ENCODE data around the gene TEC.

The TEC gene

GRCh38 chr4:48153791-48154550, 115.7 kb downstream of the TEC start:
- no peak for DNase-seq

- no peak for DNase-seq
These were observed 117.4 kb downstream of the TEC start for GRCh38 chr4:48152259-48152658.

- DNase-seq, result no peak
These were observed 119.7 kb downstream of the TEC start for GRCh38 chr4:48149827-48150370.

- no peak for DNase-seq
These were observed 122.0 kb downstream of the TEC start for GRCh38 chr4:48147621-48148020.

- no peak for DNase-seq
These were observed 128.6 kb downstream of the TEC start for GRCh38 chr4:48141048-48141447.

GRCh38 chr4:48139691-48140090, 129.9 kb downstream of the TEC start:
- peak; percentile 23 for DNase-seq

- DNase-seq, result peak; percentile 50
These were observed 130.7 kb downstream of the TEC start for GRCh38 chr4:48138936-48139335.

GRCh38 chr4:48138511-48138910, 131.1 kb downstream of the TEC start:
- DNase-seq, result no peak

DNA sequence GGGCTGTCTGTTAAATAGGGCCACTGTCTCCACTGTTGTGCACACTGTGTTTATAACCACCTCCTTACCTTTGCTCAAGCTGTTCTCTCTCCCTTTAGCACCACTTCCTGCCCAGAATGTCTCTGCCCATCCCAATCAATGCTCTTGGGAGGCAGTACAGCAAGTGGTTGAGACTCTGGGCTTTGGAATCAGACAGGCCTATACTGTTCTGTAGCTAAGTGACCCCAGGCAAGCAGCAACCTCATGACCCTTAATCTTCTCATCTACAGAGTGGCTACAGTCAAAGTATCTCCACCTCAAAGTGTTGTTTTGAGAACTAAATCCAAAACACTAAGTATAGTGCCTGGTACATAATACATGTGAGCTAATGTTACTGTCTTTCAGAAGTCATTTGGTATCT, 131.8 kb downstream of the TEC start:
- no peak for DNase-seq

DNA sequence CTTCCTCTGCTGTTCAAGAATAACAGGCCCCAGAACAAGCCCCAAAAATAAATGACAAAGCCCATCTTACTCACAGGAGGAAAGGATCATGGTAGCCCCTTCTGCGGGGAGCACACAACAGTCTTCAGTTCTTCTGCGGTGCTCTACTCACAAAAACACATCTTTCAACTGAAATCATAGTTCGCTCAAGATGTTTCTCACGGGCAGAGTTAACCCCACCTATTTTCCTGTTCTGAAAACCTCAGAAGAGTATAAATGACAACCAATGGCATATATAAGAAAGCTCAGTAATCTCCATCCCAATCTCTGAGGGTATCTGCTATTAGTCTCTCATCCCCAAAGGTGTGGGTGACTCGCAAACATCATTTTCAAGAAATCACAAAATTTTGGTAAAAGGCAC, 135.6 kb downstream of the TEC start, which contains the start of gene TXK:
TXK (minus strand) TSS at position 170 of the 400 bp plus-strand sequence; CDS start at position 90, 80 bp downstream.
- DNase-seq, result peak; percentile 28

GRCh38 chr4:48133669-48134068, 136.0 kb downstream of the TEC start:
- DNase-seq, result no peak

GRCh38 chr4:48131736-48132135, 137.9 kb downstream of the TEC start:
- no peak for DNase-seq

- DNase-seq, result no peak
These were observed 139.5 kb downstream of the TEC start for GRCh38 chr4:48130100-48130499.

- DNase-seq, result peak; percentile 34
These were observed 140.2 kb downstream of the TEC start for GRCh38 chr4:48129307-48130014.

GRCh38 chr4:48127682-48128404, 141.8 kb downstream of the TEC start:
- DNase-seq, result peak; percentile 62

DNA sequence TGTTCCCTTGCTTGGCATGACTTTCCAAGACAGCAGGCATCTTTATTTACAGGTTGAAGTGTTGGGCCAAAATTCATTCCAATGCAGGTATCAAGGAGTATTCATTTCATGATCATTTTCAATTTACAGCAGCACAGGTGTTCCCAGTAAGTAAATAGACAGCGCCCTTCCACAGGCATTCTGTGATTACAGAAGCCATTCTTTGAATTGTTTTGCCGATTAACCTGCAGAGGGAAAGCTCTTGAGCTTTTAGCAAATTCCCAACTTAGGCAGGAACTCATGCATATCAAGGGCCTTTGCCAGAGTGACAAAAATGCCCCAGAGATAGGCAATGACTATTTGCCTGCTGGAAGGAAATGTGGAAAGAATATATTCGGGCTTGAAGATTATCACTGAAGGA, 142.4 kb downstream of the TEC start:
- no peak for DNase-seq

DNA sequence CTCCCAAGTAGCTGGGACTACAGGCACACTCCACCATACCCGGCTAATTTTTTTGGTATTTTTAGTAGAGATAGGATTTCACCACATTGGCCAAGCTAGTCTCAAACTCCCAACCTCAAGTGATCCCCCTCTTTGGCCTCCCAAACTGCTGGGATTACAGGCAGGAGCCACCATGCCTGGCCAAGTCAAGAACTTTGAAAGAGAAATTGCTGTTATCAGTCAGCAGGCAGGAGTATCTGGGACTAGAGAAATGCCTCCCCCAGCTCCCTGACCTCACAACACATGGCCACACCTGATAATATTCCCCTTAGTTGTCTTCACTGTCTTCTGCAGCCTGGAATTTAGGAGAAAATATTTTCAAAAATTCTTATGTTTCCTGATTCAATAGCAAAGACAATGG, 143.0 kb downstream of the TEC start:
- DNase-seq, result no peak

DNA sequence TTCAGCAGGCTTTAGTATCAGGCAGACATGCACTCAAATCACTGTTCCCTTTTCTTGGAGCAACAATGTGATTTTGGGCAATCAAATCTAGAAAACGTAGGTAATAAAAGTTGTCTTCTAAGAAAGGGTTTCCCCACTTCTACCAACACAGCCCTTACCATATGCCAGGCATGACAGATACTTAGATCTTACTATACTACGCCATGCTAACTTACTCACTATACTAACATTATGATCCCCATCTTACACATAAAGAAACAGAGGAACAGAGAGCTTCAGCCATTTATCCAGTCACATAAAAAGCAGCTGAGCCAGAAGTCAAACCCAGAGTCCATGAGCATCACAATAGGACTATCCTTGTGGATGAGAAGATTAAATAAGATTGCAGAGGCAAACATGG, 144.8 kb downstream of the TEC start:
- no peak for DNase-seq

DNA sequence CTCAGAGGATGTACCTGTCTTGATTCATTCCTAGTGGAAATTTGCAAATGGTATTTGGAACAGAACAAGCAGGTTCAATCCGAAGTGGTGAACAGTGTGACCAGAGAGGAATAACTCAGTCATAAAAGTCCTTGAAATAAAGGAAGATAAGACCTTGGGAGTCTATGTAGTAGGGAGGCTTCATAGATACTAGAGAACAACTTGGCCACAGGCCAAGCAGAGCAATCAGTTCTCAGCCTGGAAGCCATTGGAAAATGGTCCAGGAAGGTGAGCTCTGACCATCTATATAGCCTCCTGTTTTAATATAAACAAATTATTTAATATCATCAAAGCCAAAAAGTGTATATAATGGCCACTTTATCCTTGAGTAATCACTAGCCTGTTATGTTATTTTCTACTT, 146.9 kb downstream of the TEC start:
- no peak for DNase-seq

- DNase-seq, result no peak
These were observed 148.5 kb downstream of the TEC start for GRCh38 chr4:48121180-48121579.

DNA sequence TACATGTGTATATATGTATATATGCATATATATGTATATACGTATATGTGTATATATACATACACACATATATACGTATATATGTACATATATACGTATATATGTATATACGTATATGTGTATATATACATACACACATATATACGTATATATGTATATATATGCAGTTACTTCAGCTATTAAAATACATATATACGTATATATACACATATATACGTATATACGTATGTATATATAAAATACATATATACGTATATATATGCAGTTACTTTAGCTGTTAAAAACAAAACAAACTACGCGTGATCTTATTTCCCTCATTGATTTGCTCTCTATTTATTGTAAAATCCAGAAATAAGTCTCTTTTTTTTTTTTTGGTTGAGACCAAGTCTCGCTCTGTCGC, 149.5 kb downstream of the TEC start:
- DNase-seq, result no peak

- DNase-seq, result no peak
These were observed 150.0 kb downstream of the TEC start for GRCh38 chr4:48119646-48120045.

DNA sequence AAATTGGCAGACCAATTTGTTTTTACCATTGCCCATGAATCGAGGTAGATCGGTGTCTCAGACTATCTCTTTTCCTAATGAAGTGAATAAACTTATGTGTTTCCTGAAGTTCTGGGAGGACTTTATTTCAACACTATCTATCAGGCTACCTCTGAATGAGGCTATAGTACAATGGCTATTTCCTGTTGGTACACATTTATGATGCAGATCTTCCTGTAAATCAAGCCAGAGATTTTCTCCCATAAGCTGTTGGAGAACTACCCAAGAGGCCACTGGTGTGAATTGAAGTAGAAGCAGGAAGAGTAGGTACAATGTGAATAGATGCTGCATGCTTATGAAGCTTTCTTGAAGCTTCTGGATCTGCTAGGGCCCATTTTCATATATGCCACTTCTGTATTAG, 151.6 kb downstream of the TEC start:
- DNase-seq, result no peak

DNA sequence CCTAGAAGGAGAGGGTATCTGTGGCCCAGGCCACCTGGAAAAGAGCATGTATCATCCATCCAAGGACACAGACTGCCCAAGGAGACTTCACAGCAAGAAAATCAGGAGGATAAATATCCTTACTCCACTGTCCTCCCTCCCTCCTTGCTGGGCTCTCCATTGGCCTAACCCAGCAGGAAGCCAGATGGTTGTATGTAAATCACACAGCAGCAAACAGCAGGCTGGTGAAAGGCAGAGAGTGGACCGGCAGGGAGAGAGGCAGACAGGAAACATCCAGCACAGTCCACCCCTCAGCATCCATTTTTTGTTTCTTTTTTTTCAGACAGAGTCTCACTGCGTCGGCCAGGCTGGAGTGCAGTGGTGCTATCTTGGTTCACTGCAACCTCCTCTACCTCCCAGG, 153.1 kb downstream of the TEC start:
- no peak for DNase-seq
